ENCODE measurements around the gene IFNA14.

- TF ChIP-seq CTCF (conservative IDR thresholded peaks at IDR 0.05; ENCODE audit: low read length) (no peak), EZH2phosphoT487 (IDR thresholded peaks at IDR 0.05; ENCODE audit: borderline replicate concordance) (no peak)
Observed at GRCh38 chr9:21228122-21228521, 11.7 kb downstream of the IFNA14 start, which contains the start of gene IFNA17.
